Testis (tissue), 3 donors: ENCODE data around the gene ILDR1. TPM values are rescaled to one million over a fixed set of nuclear protein-coding genes. Genes with fewer than 3 reads are reported as not detected.

Experiments
- DNase-seq: peaks from one replicate; pipeline ENCODE4 v3.0.0-alpha.2; 2019
- H3K27ac ChIP-seq, 2 donors: fragments of 200-600 bp; sonication (generic); one replicate each; pipeline ENCODE4 v1.5.1; 2019
- H3K27me3 ChIP-seq: fragments of 200-600 bp; sonication (generic); one replicate; pipeline ENCODE4 v1.5.1; 2019
- H3K36me3 ChIP-seq: fragments of 200-600 bp; sonication (generic); one replicate; pipeline ENCODE4 v1.5.1; 2017; ENCODE audit warnings: low read depth; ENCODE audit errors: missing control alignments
- H3K4me1 ChIP-seq: fragments of 200-600 bp; sonication (generic); one replicate; pipeline ENCODE4 v1.5.1; 2019
- H3K4me3 ChIP-seq, 2 donors: fragments of 200-600 bp; sonication (generic); one replicate each; pipeline ENCODE4 v1.5.1; 2017 to 2019
- H3K9me3 ChIP-seq: fragments of 200-600 bp; sonication (generic); one replicate; pipeline ENCODE4 v1.5.1; 2017
- POLR2A ChIP-seq: fragments of 450-650 bp; IDR thresholded peaks from one replicate; pipeline ENCODE4 v1.6.1; 2017; ENCODE audit warnings: antibody characterized with exemption, mild to moderate bottlenecking, moderate library complexity
- WGBS, 2 donors: methylation state at CpG; one replicate each; pipeline ENCODE4 v1.1.5; 2018; 5-methylcytosine and 5-hydroxymethylcytosine counted together
- intact Hi-C: fragments of 100-400 bp; cut with DNase I; formaldehyde crosslinking; loops from one replicate; pipeline ENCODE4 v1.15.1; 2023; ENCODE audit warnings: low total_unique reads
- polyA plus RNA-seq: library from polyadenylated mRNA; stranded (reverse); fragments of 350-450 nt; fragmentation: Illumina TruSeq; extraction: RNeasy Lipid Tissue Mini Kit (QIAGEN cat#74804); gene quantifications from one replicate; pipeline ENCODE4 v1.2.3, GENCODE V29; 2014; ENCODE audit warnings: low read depth, low replicate concordance; ENCODE audit not compliant: insufficient read depth
- total RNA-seq, 2 donors: library from RNA; depleted of rRNA; stranded (reverse); fragments of >200 nt; gene quantifications; one replicate each; pipeline ENCODE4 v1.2.3, GENCODE V29; 2016
- TF ChIP-seq, protein P1 (sequence below), 3 experiments: fragments of 450-650 bp in 2 of 3; fragments of 200-600 bp in 1 of 3; sonication (generic) in 1 of 3; IDR thresholded peaks; one replicate each; pipeline ENCODE4 v1.5.1; 2016 to 2019; ENCODE audit warnings: antibody characterized with exemption in 3 of 3, mild to moderate bottlenecking in 2 of 3, moderate library complexity in 1 of 3

The ILDR1 gene
- total and polyA plus RNA-seq, 3 donors from 2014 or later: 1.4 to 3.2 (median 3.2) TPM

DNA sequence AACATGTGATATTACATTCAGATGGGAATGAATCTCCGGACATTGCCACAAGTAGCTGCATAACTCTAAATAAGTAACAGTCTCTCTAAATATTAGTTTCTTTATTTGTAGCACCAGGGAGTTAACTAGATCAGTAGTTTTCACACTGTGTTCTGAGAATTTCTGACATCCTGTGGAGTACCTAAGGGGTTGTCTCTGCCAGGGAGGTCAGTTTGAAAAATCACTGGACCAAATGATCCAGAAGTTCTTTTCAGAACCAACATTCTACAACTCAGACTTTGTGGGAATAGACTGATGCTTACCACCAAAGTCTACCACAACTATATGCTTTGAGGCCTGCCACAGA, 9.0 kb upstream of the ILDR1 start:
- Histone ChIP-seq H3K36me3 (no peaks in the 10 kb centered on the region), H3K27ac (no peak overlapping the region), H3K27me3 (no peaks in the 10 kb centered on the region), H3K4me1 (no peaks in the 10 kb centered on the region), H3K4me3 (no peak overlapping the region), H3K9me3 (no peaks in the 10 kb centered on the region)
- DNase-seq: no peak
- TF ChIP-seq, protein P1, sequence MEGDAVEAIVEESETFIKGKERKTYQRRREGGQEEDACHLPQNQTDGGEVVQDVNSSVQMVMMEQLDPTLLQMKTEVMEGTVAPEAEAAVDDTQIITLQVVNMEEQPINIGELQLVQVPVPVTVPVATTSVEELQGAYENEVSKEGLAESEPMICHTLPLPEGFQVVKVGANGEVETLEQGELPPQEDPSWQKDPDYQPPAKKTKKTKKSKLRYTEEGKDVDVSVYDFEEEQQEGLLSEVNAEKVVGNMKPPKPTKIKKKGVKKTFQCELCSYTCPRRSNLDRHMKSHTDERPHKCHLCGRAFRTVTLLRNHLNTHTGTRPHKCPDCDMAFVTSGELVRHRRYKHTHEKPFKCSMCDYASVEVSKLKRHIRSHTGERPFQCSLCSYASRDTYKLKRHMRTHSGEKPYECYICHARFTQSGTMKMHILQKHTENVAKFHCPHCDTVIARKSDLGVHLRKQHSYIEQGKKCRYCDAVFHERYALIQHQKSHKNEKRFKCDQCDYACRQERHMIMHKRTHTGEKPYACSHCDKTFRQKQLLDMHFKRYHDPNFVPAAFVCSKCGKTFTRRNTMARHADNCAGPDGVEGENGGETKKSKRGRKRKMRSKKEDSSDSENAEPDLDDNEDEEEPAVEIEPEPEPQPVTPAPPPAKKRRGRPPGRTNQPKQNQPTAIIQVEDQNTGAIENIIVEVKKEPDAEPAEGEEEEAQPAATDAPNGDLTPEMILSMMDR (IDR thresholded peaks at IDR 0.05): no peak
- TF ChIP-seq POLR2A: no peak
- intact Hi-C loops: no loop called here
- 75 to 97% methylated on average over 1 of the region's 1 CpG for WGBS, 2 donors

DNA sequence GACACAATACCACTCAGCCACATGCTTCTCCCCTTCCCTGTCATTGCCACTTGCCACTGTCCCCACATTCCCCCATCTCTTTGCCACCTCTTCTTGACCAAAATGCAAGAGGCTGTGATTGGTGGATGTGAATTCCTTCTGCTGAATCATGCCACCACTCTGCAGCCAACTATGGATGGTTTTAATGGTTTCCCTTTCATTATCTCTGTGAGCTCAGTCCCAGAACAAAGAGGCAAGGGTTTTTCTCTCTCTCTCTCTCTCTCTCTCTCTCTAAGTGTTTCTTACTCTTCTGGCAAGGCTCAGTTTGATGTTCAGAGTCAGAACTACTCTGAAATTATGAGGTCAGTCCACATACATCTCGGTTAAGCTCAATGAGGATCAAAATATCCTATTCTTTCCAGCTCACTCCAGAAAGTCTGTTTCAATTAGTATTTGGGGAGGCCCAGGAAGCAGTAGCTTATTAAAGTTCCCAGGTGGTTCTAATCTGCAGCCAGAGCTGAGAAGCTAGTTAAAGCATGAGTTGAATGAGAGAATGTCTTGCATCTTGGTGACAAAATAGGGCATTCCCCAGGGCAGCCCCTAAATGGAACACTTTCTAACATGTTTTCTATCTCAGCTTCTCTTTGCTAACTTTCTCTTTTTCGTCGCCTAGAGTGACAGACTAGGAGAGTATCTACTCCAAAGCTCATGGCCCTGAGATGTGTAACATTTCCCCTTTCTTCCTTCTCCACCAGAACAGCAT, 8.5 kb upstream of the ILDR1 start:
- H3K36me3 ChIP-seq: no peaks in the 10 kb centered on the region
- no peaks in the 10 kb centered on the region for H3K4me1 ChIP-seq
- no peaks in the 10 kb centered on the region for H3K27me3 ChIP-seq
- intact Hi-C loops: no loop called here
- no peak for DNase-seq
- TF ChIP-seq POLR2A: no peak
- TF ChIP-seq, protein P1 (IDR thresholded peaks at IDR 0.05): no peak
- 87 to 89% methylated on average over 3 of the region's 3 CpGs for WGBS, 2 donors
- H3K4me3 ChIP-seq: no peak overlapping the region
- H3K27ac ChIP-seq: no peak overlapping the region
- no peaks in the 10 kb centered on the region for H3K9me3 ChIP-seq

DNA sequence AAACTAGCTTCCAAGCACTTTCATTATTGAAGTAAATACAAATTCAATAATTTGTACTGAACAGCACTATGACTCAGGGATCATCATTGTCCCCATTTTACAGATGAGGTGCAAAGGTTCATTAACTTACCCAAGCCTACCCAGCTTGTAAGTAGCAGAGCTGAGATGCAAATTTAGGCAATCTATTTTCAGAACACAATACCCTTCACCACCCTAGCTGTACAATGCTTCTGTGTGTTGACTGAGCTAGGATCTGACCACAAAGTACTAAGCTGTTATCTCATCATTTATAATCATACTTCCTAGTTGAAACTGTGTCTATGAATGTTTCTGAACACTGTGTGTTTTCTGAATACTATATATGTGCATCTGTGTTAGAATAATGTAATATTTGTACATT, 3.2 kb upstream of the ILDR1 start:
- Histone ChIP-seq H3K27me3 (no peaks in the 10 kb centered on the region), H3K9me3 (no peaks in the 10 kb centered on the region), H3K4me1 (no peaks in the 10 kb centered on the region), H3K27ac (no peak overlapping the region), H3K36me3 (no peaks in the 10 kb centered on the region), H3K4me3 (no peak overlapping the region)
- TF ChIP-seq, protein P1 (IDR thresholded peaks at IDR 0.05): no peak
- no peak for TF ChIP-seq POLR2A
- intact Hi-C loops: no loop called here
- no peak for DNase-seq

DNA sequence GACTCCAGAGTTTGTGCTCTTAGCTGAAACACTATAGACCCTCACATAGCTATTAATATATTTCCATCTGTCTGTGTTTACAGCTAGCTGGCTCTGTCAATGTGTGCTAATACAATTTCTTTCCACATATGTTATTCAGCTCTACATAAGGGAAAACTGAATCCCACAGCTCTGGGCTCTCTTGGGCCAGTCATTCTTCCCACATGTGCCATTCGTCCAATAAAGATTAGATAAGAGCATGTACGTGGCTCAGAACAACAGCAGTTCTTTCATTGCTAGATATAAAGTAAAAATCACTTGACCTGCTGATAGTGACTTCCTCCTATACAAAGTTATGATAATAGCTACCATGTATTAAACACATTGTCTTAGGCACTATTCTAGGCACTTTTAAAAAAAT, 2.8 kb upstream of the ILDR1 start:
- Histone ChIP-seq H3K27ac (no peak overlapping the region), H3K27me3 (no peaks in the 10 kb centered on the region), H3K4me1 (no peaks in the 10 kb centered on the region), H3K9me3 (no peaks in the 10 kb centered on the region), H3K4me3 (no peak overlapping the region), H3K36me3 (no peaks in the 10 kb centered on the region)
- WGBS, 2 donors: 56 to 59% methylated on average over 2 of the region's 2 CpGs
- TF ChIP-seq, protein P1 (IDR thresholded peaks at IDR 0.05): no peak
- intact Hi-C loops: no loop called here
- no peak for DNase-seq

DNA sequence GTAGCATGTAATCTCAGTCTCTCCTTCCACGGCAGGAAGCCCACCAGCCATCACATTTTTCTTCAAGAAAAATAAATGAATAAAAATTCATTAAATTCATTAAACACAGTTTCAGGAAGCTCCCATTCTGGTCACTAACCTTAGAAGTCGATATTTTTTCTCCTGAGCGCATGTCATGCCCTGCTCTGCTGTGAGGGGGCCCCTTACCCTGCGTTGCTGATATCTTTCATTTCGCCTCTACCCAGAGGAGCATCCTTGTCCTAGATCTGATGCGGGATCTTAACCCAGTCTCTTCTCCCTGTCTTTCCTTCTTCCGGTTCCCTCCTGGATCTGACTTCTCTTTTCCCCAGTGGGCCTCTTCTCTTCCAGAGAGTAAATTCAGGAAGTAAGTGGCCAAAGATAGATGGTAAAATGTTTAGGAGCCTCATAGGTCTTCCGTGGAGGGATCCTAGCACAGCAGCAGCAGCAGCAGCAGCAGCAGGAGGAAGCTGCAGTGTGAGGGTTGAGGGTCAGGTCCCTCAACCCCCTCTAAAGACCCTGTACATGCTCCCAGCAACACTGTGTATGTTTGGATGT, 1.4 kb upstream of the ILDR1 start:
- H3K4me3 ChIP-seq: no peak overlapping the region
- TF ChIP-seq, protein P1 (IDR thresholded peaks at IDR 0.05): no peak
- TF ChIP-seq POLR2A: no peak
- no peaks in the 10 kb centered on the region for H3K36me3 ChIP-seq
- H3K27ac ChIP-seq: no peak overlapping the region
- 44 to 60% methylated on average over 8 of the region's 8 CpGs for WGBS, 2 donors
- no peaks in the 10 kb centered on the region for H3K4me1 ChIP-seq
- no peaks in the 10 kb centered on the region for H3K27me3 ChIP-seq
- no peaks in the 10 kb centered on the region for H3K9me3 ChIP-seq
- intact Hi-C loops: no loop called here
- no peak for DNase-seq
